Measurements from ENCODE around the gene CDK12. TPM values are rescaled to one million over a fixed set of nuclear protein-coding genes. Genes with fewer than 3 reads are reported as not detected.
"Not testable (repeated sequence)": the region's sequence is repeated elsewhere in the genome, so short reads cannot be mapped to it uniquely, and the experiment has no call there.

CDK12 gene
- total and polyA plus RNA-seq, 4 donors = 7.3 to 71.1 (median 28.6) TPM

DNA sequence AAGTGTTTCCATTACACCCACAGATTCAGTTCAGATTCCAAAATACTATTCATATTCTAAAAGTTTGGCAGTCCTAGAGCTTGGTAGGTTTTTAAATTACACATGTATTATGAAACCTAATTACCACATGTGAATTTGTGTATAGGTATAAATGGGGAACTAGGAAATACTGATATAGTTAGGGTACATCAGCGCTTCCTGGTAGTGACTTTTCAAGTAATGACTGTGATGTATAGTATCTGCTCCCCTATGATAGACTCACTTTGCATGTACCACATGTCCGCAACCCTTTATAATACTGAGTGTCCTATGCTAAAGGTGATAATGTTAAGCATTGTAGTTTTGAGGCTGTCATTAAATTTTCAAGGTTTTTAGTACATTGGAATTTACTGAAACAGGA, 22.9 kb downstream of the CDK12 start:
- intact Hi-C loops (cut with DNase I) = no loop called here
- Histone ChIP-seq H3K4me3 (ENCODE audit: low read length in 2 of 2) (no peak overlapping the region), H3K27ac (ENCODE audit: low read depth in 1 of 2, low read length in 2 of 2) (no peak overlapping the region), H3K9me3 (ENCODE audit: control insufficient read depth, low read length) (no peaks in the 10 kb centered on the region), H3K36me3 (ENCODE audit: control insufficient read depth in 1 of 2, insufficient read depth in 2 of 2, low read length in 1 of 2) (no peaks in the 10 kb centered on the region), H3K27me3 (ENCODE audit: control insufficient read depth in 1 of 2, insufficient read depth in 2 of 2, low read length in 1 of 2) (no peaks in the 10 kb centered on the region), H3K4me1 (ENCODE audit: control insufficient read depth in 1 of 2, insufficient read depth in 2 of 2, low read length in 2 of 2) (no peaks in the 10 kb centered on the region)
- WGBS, 2 donors = 97 to 98% methylated on average over 2 of the region's 2 CpGs
- ATAC-seq (ENCODE audit: low FRiP score) (no peak), DNase-seq (no peak)

DNA sequence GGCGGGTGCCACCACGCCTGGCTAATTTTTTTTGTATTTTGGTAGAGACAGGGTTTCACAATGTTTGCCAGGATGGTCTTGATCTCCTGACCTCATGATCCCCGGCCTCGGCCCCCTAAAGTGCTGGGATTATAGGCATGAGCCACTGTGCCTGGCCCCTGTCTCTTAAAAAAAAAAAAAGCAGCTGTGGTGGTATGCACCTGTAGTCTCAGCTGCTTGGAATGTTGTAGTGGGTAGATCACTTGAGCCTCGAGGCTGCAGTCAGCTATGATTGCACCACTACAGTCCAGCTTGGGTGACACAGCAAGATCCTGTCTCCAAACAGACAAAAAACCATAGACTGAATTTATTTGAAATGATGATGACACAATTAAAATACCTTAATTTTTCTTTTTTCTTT, 24.3 kb downstream of the CDK12 start:
- H3K4me3 ChIP-seq (ENCODE audit: low read length in 2 of 2) = no peak overlapping the region
- H3K9me3 ChIP-seq (ENCODE audit: control insufficient read depth, low read length) = no peaks in the 10 kb centered on the region
- intact Hi-C loops (cut with DNase I) = no loop called here
- no peaks in the 10 kb centered on the region for H3K27me3 ChIP-seq (ENCODE audit: control insufficient read depth in 1 of 2, insufficient read depth in 2 of 2, low read length in 1 of 2)
- H3K4me1 ChIP-seq (ENCODE audit: control insufficient read depth in 1 of 2, insufficient read depth in 2 of 2, low read length in 2 of 2) = no peaks in the 10 kb centered on the region
- H3K36me3 ChIP-seq (ENCODE audit: control insufficient read depth in 1 of 2, insufficient read depth in 2 of 2, low read length in 1 of 2) = no peaks in the 10 kb centered on the region
- 84 to 86% methylated on average over 5 of the region's 5 CpGs for WGBS, 2 donors
- ATAC-seq (ENCODE audit: low FRiP score) (no peak), DNase-seq (peak in 1 of 2 donors; percentile 38)
- no peak overlapping the region for H3K27ac ChIP-seq (ENCODE audit: low read depth in 1 of 2, low read length in 2 of 2)

DNA sequence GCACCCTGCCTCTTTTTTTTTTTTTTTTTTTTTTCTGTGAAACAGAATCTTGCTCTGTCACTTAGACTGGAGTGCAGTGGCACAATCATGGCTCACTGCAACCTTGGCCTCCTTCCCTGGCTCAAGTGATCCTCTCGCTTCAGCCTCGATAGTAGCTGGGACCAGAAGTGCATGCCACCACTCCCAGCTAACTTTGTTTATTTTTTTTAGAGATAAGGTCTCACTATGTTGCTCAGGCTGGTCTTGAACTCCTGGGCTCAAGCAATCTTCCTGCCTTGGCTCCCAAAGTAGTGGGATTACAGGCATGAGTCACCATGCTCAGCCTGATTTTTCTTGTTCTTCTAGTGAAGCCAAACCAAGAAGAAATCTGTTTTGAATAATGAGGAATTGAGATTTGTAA, 25.0 kb downstream of the CDK12 start:
- Histone ChIP-seq H3K27ac (ENCODE audit: low read depth in 1 of 2, low read length in 2 of 2) (no peak overlapping the region), H3K4me3 (ENCODE audit: low read length in 2 of 2) (no peak overlapping the region), H3K36me3 (ENCODE audit: control insufficient read depth in 1 of 2, insufficient read depth in 2 of 2, low read length in 1 of 2) (no peaks in the 10 kb centered on the region), H3K4me1 (ENCODE audit: control insufficient read depth in 1 of 2, insufficient read depth in 2 of 2, low read length in 2 of 2) (no peaks in the 10 kb centered on the region), H3K9me3 (ENCODE audit: control insufficient read depth, low read length) (no peaks in the 10 kb centered on the region), H3K27me3 (ENCODE audit: control insufficient read depth in 1 of 2, insufficient read depth in 2 of 2, low read length in 1 of 2) (no peaks in the 10 kb centered on the region)
- WGBS, 2 donors = 8% methylated on average over 2 of the region's 2 CpGs
- DNase-seq (peak in 1 of 2 donors; percentile 22), ATAC-seq (ENCODE audit: low FRiP score) (no peak)
- intact Hi-C loops (cut with DNase I) = no loop called here

DNA sequence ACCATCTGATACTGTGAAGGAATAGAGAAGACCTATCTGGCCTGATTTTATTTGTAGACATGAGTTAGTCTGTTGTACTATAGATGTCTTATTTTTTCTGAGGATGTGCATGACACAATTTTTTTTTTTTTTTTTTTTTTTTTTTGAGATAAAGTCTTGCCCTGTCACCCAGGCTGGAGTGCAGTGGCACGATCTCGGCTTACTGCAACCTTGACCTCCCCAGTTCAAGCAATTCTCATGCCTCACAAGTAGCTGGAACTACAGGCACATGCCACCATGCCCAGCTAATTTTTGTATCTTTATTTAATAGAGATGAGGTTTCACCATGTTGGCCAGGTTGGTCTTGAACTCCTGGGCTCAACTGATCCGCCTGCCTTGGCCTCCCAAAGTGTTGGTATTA, 26.2 kb downstream of the CDK12 start:
- H3K27me3 ChIP-seq (ENCODE audit: control insufficient read depth in 1 of 2, insufficient read depth in 2 of 2, low read length in 1 of 2); ATAC-seq (ENCODE audit: low FRiP score); intact Hi-C loops (cut with DNase I); H3K9me3 ChIP-seq (ENCODE audit: control insufficient read depth, low read length); H3K36me3 ChIP-seq (ENCODE audit: control insufficient read depth in 1 of 2, insufficient read depth in 2 of 2, low read length in 1 of 2); H3K27ac ChIP-seq (ENCODE audit: low read depth in 1 of 2, low read length in 2 of 2); DNase-seq; H3K4me1 ChIP-seq (ENCODE audit: control insufficient read depth in 1 of 2, insufficient read depth in 2 of 2, low read length in 2 of 2); H3K4me3 ChIP-seq (ENCODE audit: low read length in 2 of 2): not testable (repeated sequence)
- WGBS, 2 donors = 93 to 97% methylated on average over 3 of the region's 3 CpGs

DNA sequence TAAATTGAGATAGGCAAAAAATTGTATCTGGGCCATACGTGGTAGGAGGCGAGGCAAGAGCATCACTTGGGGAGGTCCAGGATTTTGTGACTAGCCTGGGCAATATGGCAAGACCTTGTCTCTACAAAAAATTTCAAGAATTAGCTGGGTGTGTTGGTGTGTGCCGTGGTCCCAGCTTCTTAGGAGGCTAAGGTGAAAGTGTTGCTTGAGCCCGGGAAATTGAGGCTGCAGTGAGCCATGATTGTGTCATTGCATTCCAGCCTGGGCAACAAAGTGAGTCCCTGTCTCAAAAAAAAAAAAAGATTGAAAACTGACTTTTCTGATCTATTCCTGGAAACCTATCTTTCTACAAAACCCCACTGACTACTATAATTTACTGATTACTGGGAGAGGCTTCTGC, 26.7 kb downstream of the CDK12 start:
- DNase-seq (no peak), ATAC-seq (ENCODE audit: low FRiP score) (no peak)
- WGBS, 2 donors = 83 to 88% methylated on average over 4 of the region's 4 CpGs
- no peaks in the 10 kb centered on the region for H3K9me3 ChIP-seq (ENCODE audit: control insufficient read depth, low read length)
- H3K27ac ChIP-seq (ENCODE audit: low read depth in 1 of 2, low read length in 2 of 2) = no peak overlapping the region
- no peak overlapping the region for H3K4me3 ChIP-seq (ENCODE audit: low read length in 2 of 2)
- H3K27me3 ChIP-seq (ENCODE audit: control insufficient read depth in 1 of 2, insufficient read depth in 2 of 2, low read length in 1 of 2) = no peaks in the 10 kb centered on the region
- intact Hi-C loops (cut with DNase I) = no loop called here
- no peaks in the 10 kb centered on the region for H3K36me3 ChIP-seq (ENCODE audit: control insufficient read depth in 1 of 2, insufficient read depth in 2 of 2, low read length in 1 of 2)
- H3K4me1 ChIP-seq (ENCODE audit: control insufficient read depth in 1 of 2, insufficient read depth in 2 of 2, low read length in 2 of 2) = no peaks in the 10 kb centered on the region

DNA sequence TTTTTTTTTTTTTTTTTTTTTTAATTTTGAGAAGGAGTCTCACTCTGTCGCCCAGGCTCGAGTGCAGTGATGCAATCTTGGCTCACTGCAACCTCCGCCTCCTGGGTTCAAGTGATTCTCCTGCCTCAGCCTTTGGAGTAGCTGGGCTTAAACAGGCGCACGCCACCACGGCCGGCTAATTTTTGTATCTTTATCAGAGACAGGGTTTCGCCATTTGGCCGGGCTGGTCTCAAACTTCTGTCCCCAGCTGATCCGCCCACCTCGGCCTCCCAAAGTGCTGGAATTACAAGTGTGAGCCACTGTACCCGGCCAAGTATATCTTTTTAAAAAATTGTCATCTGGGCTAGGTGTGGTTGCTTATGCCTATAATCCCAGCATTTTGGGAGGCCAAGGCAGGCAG, 35.6 kb downstream of the CDK12 start:
- peaks cover 4 to 11% of the 10 kb centered on the region in 2 donors for H3K36me3 ChIP-seq (ENCODE audit: control insufficient read depth in 1 of 2, insufficient read depth in 2 of 2, low read length in 1 of 2)
- DNase-seq; H3K27ac ChIP-seq (ENCODE audit: low read depth in 1 of 2, low read length in 2 of 2); ATAC-seq (ENCODE audit: low FRiP score); H3K27me3 ChIP-seq (ENCODE audit: control insufficient read depth in 1 of 2, insufficient read depth in 2 of 2, low read length in 1 of 2); H3K9me3 ChIP-seq (ENCODE audit: control insufficient read depth, low read length); H3K4me1 ChIP-seq (ENCODE audit: control insufficient read depth in 1 of 2, insufficient read depth in 2 of 2, low read length in 2 of 2); H3K4me3 ChIP-seq (ENCODE audit: low read length in 2 of 2); intact Hi-C loops (cut with DNase I): not testable (repeated sequence)
- 93 to 94% methylated on average over 12 of the region's 12 CpGs for WGBS, 2 donors

DNA sequence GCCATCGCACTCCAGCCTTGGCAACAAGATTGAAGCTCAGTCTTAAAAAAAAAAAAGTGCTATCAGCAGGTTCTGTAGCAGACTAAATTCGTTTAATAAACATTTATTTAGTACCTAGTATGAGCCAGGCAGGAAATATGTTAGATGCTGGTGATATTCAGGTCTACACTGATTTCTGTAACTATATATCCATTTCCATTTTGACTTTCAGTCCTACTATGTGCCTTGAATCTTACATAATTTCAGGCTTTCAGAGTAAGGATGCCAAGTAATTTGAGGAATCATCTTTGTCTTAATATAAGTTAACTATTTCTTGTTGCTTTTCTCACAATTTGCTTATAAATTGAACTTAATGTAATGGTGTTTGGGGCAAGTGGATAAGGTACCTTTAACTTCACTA, 46.2 kb downstream of the CDK12 start:
- Histone ChIP-seq H3K4me1 (ENCODE audit: control insufficient read depth in 1 of 2, insufficient read depth in 2 of 2, low read length in 2 of 2) (no peaks in the 10 kb centered on the region), H3K4me3 (ENCODE audit: low read length in 2 of 2) (no peak overlapping the region), H3K9me3 (ENCODE audit: control insufficient read depth, low read length) (no peaks in the 10 kb centered on the region), H3K36me3 (ENCODE audit: control insufficient read depth in 1 of 2, insufficient read depth in 2 of 2, low read length in 1 of 2) (peaks cover 3% of the 10 kb centered on the region in 2 donors), H3K27ac (ENCODE audit: low read depth in 1 of 2, low read length in 2 of 2) (no peak overlapping the region), H3K27me3 (ENCODE audit: control insufficient read depth in 1 of 2, insufficient read depth in 2 of 2, low read length in 1 of 2) (no peaks in the 10 kb centered on the region)
- WGBS, 2 donors = 81 to 89% methylated on average over 2 of the region's 2 CpGs
- ATAC-seq (ENCODE audit: low FRiP score) (no peak), DNase-seq (no peak)
- intact Hi-C loops (cut with DNase I) = no loop called here

DNA sequence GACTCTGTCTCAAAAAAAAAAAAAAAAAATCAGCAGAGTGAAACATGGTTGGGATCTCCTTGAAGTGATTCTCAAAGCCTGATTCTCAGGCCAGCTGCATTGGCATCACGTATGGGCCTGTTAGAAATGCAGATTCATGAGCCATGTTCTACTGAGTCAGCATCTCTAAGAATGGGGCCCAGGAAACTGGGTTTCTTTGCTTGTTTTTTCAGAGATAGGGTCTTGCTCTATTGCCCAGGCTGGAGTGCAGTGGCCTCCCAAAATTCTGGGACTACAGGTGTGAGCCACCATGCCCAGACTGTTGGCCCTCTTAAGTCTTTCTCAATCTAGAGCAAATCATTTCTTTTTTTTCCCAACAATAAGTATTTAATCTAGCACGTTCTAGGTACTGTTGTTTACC, 47.7 kb downstream of the CDK12 start:
- DNase-seq = no peak
- peaks cover 0 to 2% of the 10 kb centered on the region in 2 donors for H3K36me3 ChIP-seq (ENCODE audit: control insufficient read depth in 1 of 2, insufficient read depth in 2 of 2, low read length in 1 of 2)
- no peaks in the 10 kb centered on the region for H3K4me1 ChIP-seq (ENCODE audit: control insufficient read depth in 1 of 2, insufficient read depth in 2 of 2, low read length in 2 of 2)
- intact Hi-C loops (cut with DNase I) = no loop called here
- H3K9me3 ChIP-seq (ENCODE audit: control insufficient read depth, low read length) = no peaks in the 10 kb centered on the region
- no peak for ATAC-seq (ENCODE audit: low FRiP score)
- 84 to 88% methylated on average over 2 of the region's 2 CpGs for WGBS, 2 donors
- no peak overlapping the region for H3K4me3 ChIP-seq (ENCODE audit: low read length in 2 of 2)
- no peaks in the 10 kb centered on the region for H3K27me3 ChIP-seq (ENCODE audit: control insufficient read depth in 1 of 2, insufficient read depth in 2 of 2, low read length in 1 of 2)
- no peak overlapping the region for H3K27ac ChIP-seq (ENCODE audit: low read depth in 1 of 2, low read length in 2 of 2)

DNA sequence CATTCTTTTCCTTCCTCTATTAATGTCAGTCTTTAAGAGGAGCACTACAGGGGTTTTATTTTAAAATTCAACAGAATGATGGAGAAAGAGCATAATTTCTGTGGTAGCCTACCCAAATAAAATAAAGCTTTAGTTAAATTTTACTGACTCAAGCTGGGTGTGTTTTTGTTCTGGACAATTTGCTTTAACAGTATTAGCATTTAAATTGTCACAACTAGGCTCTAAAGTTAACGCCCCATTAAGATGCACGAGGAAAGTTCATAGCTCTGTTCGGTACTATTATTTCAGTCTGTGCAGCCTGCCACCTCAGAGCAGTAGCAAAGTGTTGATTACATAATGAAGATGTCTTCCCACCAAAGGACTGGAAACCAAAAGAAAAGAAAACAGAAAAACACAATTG, 52.0 kb downstream of the CDK12 start:
- intact Hi-C loops (cut with DNase I) = no loop called here
- WGBS, 2 donors = 80% methylated on average over 3 of the region's 3 CpGs

More for the DNA sequence above, 52.0 kb downstream of the CDK12 start:
- H3K4me3 ChIP-seq (ENCODE audit: low read length in 2 of 2) = no peak overlapping the region
- H3K9me3 ChIP-seq (ENCODE audit: control insufficient read depth, low read length) = no peaks in the 10 kb centered on the region
- no peak overlapping the region for H3K27ac ChIP-seq (ENCODE audit: low read depth in 1 of 2, low read length in 2 of 2)
- DNase-seq = no peak
- H3K36me3 ChIP-seq (ENCODE audit: control insufficient read depth in 1 of 2, insufficient read depth in 2 of 2, low read length in 1 of 2) = peaks cover 0 to 4% of the 10 kb centered on the region in 2 donors
- no peaks in the 10 kb centered on the region for H3K27me3 ChIP-seq (ENCODE audit: control insufficient read depth in 1 of 2, insufficient read depth in 2 of 2, low read length in 1 of 2)
- no peak for ATAC-seq (ENCODE audit: low FRiP score)
- H3K4me1 ChIP-seq (ENCODE audit: control insufficient read depth in 1 of 2, insufficient read depth in 2 of 2, low read length in 2 of 2) = no peaks in the 10 kb centered on the region
